Upper lobe of left lung (tissue), 4 donors: ENCODE data around the gene INKA1.
"Not testable (repeated sequence)": the region's sequence is repeated elsewhere in the genome, so short reads cannot be mapped to it uniquely, and the experiment has no call there.

Experiments
- CTCF ChIP-seq, 6 experiments: fragments of 450-650 bp in 4 of 6; fragments of 200-600 bp in 2 of 6; sonication (generic) in 2 of 6; IDR thresholded peaks; one replicate each; pipeline ENCODE4 v1.5.1; 2016 to 2019; ENCODE audit warnings: antibody characterized with exemption in 6 of 6
- EP300 ChIP-seq, 4 donors: sonication (generic); formaldehyde crosslinking; IDR thresholded peaks; one replicate each; pipeline ENCODE4 v1.5.1; 2017; ENCODE audit warnings: antibody characterized with exemption in 4 of 4, control low read depth in 2 of 4
- POLR2A ChIP-seq, 4 donors: fragments of 450-650 bp; IDR thresholded peaks; one replicate each; pipeline ENCODE4 v1.5.1; 2016 to 2017; ENCODE audit warnings: antibody characterized with exemption in 4 of 4, mild to moderate bottlenecking in 2 of 4

DNA sequence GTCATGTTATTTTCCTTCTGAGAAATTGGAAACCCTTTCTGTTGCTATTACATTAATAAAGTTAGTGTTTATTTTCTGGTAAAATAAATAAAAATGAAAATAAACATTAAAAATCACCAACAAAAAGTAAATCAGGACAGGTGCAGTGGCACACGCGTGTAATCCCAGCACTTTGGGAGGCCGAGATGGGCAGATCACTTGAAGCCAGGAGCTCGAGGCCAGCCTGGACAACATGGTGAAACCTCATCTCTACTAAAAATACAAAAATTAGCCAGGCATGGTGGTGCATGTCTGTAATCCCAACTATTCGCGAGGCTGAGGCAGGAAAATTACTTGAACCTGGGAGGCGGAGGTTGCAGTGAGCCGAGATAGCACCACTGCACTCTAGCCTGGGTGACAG lies 27.0 kb upstream of the INKA1 start:
- TF ChIP-seq CTCF, EP300, POLR2A (IDR thresholded peaks at IDR 0.05): not testable (repeated sequence)
